NCI-H2196 (cell line): ENCODE data around the gene GJA5.

ENCODE experiments used
- DNase-seq: peaks from one replicate; lab custom pipeline; 2025; ENCODE audit not compliant: unreplicated experiment; lab: John Stamatoyannopoulos, UW

Gene GJA5

DNA sequence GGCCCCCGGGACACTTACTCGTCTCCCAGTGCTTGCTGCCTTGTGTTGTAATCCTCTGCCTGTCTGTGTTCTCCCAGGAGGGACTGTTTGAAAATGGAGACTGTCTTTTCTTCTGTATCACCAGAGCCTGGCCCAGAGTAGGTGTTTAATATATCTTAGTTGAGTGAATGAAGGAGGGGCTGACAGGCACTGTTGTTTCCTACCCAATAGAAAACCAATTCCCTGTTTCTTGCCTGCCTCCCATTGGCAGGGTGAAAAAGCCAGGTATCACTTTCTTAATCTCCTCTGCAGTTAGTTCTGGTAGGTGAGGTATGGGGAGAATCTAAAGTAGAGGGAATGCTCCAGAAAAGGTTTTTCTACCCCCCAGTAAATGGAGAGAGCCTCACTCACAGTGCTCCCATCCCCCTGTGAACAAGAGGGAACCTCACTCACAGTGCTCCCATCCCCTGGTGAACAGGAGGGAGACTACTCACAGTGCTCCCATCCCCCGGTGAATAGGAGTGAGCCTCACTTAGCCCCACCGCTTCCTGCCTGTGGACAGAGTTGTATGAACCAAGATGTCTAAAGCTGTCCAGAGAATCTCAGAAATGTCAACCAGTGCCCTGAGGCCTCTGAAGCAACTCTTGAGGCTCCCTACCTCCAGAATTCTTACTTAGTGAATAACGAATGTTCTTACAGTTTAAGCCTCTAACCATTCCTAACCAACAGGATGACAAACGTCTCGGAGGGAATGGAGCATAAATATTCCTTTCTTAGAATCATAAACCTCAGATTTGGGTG is at the start of gene GJA5:
GJA5 (minus strand) TSS at position 122 of the 780 bp plus-strand sequence. CDS start 1,364 bp downstream, outside the sequence.
- DNase-seq = no peak

DNA sequence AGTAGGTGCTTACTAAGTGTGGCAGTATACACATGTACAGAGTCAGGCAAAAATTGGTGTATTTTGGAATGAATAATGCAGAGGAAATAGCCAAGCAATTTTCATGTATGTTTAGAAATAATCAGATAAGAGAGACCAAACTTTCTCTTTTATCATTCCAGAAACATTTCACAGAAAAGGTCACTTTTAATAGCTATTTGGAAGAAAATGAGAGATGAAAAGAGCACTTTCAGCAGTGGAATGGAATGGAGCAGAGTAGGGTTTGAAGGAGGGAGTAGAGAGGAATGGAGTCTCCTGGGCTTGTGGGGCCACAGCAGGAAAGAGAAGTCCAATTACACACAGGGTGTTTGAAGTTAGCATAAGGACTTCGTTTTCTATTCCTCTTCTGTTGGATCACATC is 48.8 kb upstream of the GJA5 start:
- no peak for DNase-seq

- no peak for DNase-seq
These were observed 47.6 kb upstream of the GJA5 start for GRCh38 chr1:147808025-147808424.

- no peak for DNase-seq
These were observed 47.0 kb upstream of the GJA5 start for GRCh38 chr1:147807405-147807804.

GRCh38 chr1:147804942-147805723 is 44.7 kb upstream of the GJA5 start:
- DNase-seq = no peak

DNA sequence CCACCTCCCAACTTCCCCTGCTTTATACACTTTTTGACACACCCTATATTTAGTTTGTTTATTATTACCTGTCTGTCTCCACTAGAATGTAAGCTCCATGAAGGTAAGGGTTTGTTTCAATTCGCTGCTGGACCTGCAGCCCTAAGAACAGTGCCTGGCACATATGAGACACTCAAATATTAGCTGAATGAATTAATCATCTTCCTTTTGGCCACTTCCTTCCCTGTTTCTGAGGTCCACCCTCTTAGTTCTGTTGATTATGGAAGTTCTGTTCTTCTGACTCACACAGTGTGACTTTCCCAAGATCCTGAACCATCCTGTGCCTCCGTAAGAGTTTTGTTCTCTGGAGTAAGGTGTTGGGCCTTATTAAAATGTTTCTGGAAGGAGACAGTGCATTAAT is 40.4 kb upstream of the GJA5 start:
- no peak for DNase-seq

DNA sequence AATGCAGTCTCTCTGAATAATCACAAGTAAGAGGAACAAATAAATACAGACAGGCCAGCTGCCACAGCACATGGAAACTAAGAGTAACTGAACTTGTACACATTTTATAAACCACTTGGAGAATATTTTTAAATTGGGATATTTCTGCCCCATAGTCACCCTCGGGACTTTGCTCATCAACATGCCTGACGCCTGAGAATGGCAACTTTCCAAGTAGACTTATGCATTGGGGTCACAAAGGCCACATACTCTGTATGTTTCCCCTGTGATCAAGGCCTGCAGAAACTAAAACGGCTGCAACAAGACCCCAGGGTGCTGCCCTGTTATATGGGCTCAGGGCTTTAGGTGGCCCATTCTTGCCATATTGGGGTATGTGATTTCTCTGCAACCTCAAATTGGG is 38.3 kb upstream of the GJA5 start:
- DNase-seq = no peak

- no peak for DNase-seq
These were observed 34.2 kb upstream of the GJA5 start for GRCh38 chr1:147794570-147794969.

GRCh38 chr1:147791876-147792275 is 31.5 kb upstream of the GJA5 start:
- no peak for DNase-seq

GRCh38 chr1:147787765-147788164 is 27.4 kb upstream of the GJA5 start:
- no peak for DNase-seq

GRCh38 chr1:147786536-147786935 is 26.1 kb upstream of the GJA5 start:
- no peak for DNase-seq

DNA sequence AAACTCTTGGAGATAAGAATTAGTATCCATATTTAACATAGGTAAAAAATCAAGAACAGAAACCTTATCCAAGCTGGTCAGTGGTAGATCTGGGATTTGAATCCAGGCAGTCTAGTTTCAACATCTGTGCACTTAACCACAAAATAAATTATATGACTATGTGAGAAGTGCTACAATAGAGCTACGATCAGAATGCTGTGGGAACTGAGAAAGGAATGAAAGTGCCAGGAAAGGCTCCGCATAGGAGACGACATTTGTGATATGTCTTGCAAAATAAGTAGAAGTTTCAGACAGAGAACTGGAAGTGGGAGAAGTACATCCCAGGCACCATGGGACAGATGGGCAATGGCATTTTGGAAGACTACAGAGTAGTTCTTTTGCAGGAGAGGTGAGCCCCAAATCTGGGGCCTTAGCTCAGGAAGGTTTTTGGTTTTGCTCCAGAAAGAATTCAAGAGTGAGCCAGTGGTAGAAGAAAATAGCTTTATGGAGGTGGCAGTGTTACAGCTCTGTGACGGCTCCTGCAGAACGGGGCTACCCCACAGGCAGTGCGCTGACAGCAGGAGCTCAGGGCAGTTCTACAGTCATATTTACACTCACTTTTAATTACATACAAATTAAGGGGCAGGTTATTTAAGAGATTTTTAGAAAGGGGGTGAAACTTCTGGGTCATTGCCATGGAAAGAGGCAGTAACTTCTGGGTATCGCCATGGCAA is 25.5 kb upstream of the GJA5 start:
- no peak for DNase-seq

- DNase-seq = no peak
These were observed 24.5 kb upstream of the GJA5 start for GRCh38 chr1:147784941-147785340.

- DNase-seq = no peak
These were observed 20.7 kb upstream of the GJA5 start for GRCh38 chr1:147781056-147781471.

DNA sequence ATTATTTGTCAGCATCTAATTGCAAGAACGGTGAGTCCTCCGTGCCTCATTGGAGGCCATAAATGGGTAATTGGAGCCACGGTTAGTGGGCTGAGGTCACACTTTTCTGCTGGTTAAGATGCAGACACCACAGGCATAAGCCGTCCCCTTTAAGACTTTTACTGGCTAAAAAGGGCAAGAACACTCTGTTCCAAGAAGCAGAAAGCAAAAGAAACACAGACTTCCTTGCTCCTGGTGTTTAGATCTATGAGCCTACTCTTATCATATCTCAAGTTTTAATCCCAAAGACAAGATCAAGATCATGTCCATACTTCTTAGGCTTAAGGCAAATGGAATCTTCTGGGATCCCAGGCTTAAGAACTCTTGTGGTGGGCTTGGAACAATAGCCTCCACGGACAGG is 17.3 kb upstream of the GJA5 start:
- no peak for DNase-seq

- no peak for DNase-seq
These were observed 12.9 kb upstream of the GJA5 start for GRCh38 chr1:147773215-147773715.

GRCh38 chr1:147772570-147772969 is 12.2 kb upstream of the GJA5 start:
- no peak for DNase-seq

DNA sequence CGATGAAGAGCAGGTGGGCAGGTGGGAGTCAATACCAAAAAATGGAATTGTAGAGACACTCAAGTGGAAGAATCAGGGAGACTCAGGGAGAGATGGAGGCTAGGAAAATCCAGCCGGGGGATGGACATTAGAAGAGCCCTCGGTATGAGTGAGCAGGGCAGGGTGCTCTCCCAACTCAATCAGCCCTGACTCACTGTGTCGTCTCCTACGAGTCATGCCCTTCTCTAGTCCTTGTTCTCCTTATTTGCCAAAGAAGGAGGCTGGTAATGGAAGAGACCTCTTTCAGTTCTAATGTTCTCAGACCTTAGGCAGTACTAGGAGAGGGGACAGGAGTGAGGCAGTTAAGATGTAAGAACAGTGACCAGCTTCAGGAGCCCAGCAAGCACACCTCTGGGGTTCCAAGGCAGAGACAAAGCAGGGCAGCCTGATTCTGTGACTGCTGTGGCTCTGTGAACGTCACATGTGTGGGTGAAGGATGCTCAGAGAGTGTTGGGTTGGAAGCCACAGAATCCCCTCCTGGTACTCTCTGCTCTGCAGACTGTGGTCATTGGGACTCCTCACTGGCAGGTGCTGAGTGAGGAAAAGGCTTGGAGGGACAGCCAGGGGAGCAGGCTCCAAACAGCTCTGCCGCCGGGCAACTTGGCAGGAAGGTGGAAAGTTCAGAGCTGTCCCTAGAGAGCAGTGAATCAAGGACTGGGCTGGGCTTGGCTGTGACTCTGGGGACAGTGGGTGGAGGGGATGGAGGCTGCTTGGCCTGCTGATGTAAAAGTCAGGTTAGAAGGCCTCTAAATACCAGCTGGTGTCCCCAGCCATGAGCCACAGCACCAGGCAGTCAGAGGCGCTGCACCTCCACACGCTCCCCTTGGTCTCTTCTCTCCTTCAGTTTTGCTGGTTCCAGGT is 11.1 kb upstream of the GJA5 start:
- DNase-seq = no peak

- no peak for DNase-seq
These were observed 8.7 kb upstream of the GJA5 start for GRCh38 chr1:147769106-147769505.

GRCh38 chr1:147768582-147768981 is 8.2 kb upstream of the GJA5 start:
- DNase-seq = no peak

DNA sequence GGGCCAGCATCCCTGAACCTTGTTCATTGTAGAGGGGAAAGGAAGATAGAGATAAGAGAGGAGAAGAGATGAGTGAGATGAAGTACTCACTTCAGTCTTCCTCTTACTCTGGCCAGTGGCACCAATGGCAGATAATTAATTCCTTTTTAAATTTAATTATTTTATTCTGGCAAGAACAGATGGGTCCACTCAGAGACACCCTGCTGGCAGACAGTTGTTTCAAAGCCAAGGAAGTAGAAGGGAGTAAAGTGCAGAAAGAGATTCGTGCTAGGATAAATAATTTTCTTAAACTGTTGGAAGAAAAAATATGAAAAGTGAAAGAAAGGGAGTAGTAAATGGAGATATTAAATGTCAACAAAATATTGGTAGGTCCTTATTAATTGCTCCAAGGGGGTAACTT is 7.7 kb upstream of the GJA5 start:
- no peak for DNase-seq
